HG03139 (cell line): Measurements from ENCODE around the gene HSPB9.
"Not testable (repeated sequence)": the region's sequence is repeated elsewhere in the genome, so short reads cannot be mapped to it uniquely, and the experiment has no call there.

Source experiments
- ATAC-seq: cut with Tn5 transposase; IDR thresholded peaks from one replicate; pipeline ENCODE4 v1.9.1; 2021; ENCODE audit not compliant: unreplicated experiment

Gene HSPB9

GRCh38 chr17:42141382-42141781 lies 18.8 kb downstream of the HSPB9 start:
- no peak for ATAC-seq

DNA sequence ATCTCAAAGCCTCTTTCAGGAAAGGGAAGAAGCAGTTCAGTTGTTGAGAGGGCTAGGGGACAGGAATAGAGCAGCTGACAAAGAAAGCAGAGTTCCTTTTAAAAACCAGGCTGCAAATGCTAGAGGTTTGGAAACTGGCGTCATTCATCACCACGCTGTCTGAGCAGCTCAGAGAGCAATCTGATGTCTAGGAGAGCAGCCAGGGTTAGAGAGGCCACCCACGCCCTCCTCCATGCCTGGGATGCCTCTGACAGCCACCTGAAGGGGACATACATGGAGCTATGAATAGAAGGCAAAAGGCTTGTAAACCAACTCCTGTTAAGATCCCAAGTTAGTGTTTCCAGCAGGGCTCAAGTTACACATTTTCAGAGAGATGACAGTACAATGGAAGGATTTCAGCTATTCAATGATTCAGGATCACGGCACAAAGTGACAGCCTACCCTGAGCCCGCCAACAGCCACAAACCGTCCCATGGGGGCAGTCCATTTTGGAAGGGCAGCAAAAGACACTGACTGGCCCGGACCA lies 19.8 kb downstream of the HSPB9 start:
- ATAC-seq: no peak

GRCh38 chr17:42143138-42143537 lies 20.5 kb downstream of the HSPB9 start:
- not testable (repeated sequence) for ATAC-seq

GRCh38 chr17:42146911-42147607 lies 24.5 kb downstream of the HSPB9 start:
- ATAC-seq: no peak

GRCh38 chr17:42153919-42154742 lies 31.5 kb downstream of the HSPB9 start:
- no peak for ATAC-seq

- no peak for ATAC-seq
Observed at GRCh38 chr17:42155614-42156045, 33.0 kb downstream of the HSPB9 start.

GRCh38 chr17:42159796-42160530 lies 37.4 kb downstream of the HSPB9 start:
- no peak for ATAC-seq

GRCh38 chr17:42160531-42160910 lies 37.9 kb downstream of the HSPB9 start:
- no peak for ATAC-seq

GRCh38 chr17:42163113-42163512 lies 40.5 kb downstream of the HSPB9 start:
- ATAC-seq: no peak

GRCh38 chr17:42163696-42164407 lies 41.2 kb downstream of the HSPB9 start:
- no peak for ATAC-seq

DNA sequence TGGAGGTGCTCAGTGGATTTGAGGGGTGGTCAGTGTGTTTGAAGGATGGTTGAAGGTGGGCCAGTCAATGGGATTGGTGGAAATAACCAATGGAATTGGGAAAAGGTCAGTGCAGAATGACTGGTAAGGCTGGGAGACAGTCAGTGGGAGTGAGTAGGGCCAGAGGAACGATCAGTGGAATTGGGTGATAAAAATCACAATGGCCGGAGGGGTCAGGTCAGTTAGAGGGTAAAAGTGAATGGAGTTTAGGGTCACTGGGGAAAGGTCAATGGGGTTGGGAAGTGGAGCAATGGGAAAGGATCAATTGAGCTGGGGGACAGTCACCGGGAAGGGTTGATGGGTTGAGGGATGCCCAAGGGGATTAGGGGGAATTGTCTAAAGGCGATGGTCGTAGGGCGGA lies 43.1 kb downstream of the HSPB9 start:
- ATAC-seq: no peak

- ATAC-seq: no peak
Observed at GRCh38 chr17:42166196-42166763, 43.7 kb downstream of the HSPB9 start.

DNA sequence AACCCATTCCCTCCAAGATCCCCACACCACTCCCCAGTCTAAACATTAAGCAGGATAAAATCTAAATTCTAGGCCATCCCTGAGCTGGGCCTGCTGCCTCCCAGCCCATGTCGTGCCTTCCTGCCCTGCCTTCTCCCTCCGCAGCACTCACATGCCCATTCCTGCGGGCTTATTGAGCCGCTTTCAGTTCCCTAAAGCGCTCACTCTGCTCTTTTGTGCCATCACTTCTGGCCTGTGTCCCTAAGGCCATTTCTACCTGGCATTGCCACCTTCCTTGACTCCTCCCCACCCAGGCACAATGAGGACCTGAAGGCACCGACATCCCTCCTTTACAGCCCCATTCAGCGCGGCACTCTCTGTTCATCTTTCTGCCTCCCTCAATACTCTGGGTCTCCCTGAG lies 45.2 kb downstream of the HSPB9 start:
- no peak for ATAC-seq

- ATAC-seq: no peak
Observed at GRCh38 chr17:42169351-42169750, 46.7 kb downstream of the HSPB9 start.

- no peak for ATAC-seq
Observed at GRCh38 chr17:42171831-42172230, 49.2 kb downstream of the HSPB9 start.
